ENCODE data around the gene FOXM1. TPM values are rescaled to one million over a fixed set of nuclear protein-coding genes. Genes with fewer than 3 reads are reported as not detected.

The FOXM1 gene
- total and polyA plus RNA-seq, 10 of the 15 experiments (the other 5 are each of a cell fraction or from before 2014, with no cell fraction given) = 15.1 to 63.2 (median 34.2) TPM

DNA sequence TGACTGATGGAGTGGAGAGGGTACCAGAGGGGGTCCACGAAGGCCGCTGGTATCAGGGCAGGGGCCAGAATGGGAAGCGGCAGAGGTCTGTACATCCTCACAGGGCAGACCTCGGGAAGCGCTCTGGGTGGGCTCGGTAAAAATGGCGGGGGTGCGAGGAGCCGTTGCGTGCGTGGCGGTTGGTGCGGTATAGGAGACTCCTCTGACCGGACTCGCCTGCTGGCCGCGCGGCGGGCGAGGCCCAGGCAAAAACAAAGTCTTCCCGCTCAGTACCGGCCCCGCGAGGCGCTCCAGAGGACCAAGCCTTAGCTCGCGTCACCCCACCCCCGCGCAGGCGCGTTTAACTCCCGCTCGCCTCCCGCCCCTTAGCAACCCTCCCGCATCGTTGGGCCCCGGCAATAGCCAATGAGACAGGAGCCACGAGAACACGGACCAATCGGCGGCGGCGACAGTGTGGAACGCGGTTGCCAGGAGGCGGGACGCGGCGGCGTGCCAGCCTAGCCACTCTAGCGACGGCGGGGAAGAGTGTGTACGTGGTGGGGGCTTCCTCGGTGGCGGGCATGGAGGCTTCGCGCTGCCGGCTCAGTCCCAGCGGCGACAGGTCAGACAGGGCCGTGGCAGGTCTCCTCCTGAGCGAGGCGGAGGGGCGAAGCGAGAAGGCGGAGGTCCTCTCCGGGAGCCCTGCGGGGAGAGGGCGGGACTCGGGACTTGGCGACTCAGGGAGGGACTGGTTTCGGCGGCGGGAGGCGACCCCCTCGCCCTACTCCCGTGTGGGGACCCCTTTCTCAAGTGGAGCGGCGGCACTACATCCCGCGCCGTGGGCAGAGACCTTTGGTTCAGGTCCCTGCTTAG lies 13.6 kb upstream of the FOXM1 start, which contains the start of gene TULP3 (continued):
- TF ChIP-seq TCF3 (IDR thresholded peaks at IDR 0.05; ENCODE audit: borderline replicate concordance, insufficient read depth, low read depth, low read length) (0 out of 2 replicates have a peak, but pooled peaks have one; percentile 29), SIX5 (IDR thresholded peaks at IDR 0.05; ENCODE audit: low read depth, low read length, severe bottlenecking) (no peak), PAX8 (IDR thresholded peaks at IDR 0.05) (no peak), NR2C2 (IDR thresholded peaks at IDR 0.05; ENCODE audit: borderline replicate concordance, control insufficient read depth, insufficient read length, low read depth) (no peak), ATF7 (IDR thresholded peaks at IDR 0.05; ENCODE audit: low read depth) (no peak), HCFC1 (IDR thresholded peaks at IDR 0.05; ENCODE audit: low read length) (peak; percentile 36; the same call in 1 of the 2 replicates), MTA3 (IDR thresholded peaks at IDR 0.05; ENCODE audit: borderline replicate concordance, low read length) (no peak), GABPA (IDR thresholded peaks at IDR 0.05; ENCODE audit: low read depth) (no peak), MYC (IDR thresholded peaks at IDR 0.05; ENCODE audit: insufficient read depth, insufficient read length, insufficient replicate concordance, low read length, severe bottlenecking) (no peak), ZNF24 (IDR thresholded peaks at IDR 0.05) (no peak), HDAC6 (IDR thresholded peaks at IDR 0.05; ENCODE audit: unreplicated experiment) (no peak), NFYB (IDR thresholded peaks at IDR 0.05; ENCODE audit: insufficient read depth, low read depth, low read length) (peak; percentile 88), EZH2 (IDR thresholded peaks at IDR 0.05; ENCODE audit: borderline replicate concordance, control insufficient read depth, low read depth, low read length) (no peak), STAT3 (IDR thresholded peaks at IDR 0.05; ENCODE audit: low read depth, low read length) (no peak), IKZF1 (conservative IDR thresholded peaks at IDR 0.05) (peak; percentile 52), CREB1 (IDR thresholded peaks at IDR 0.05; ENCODE audit: low read depth) (peak; percentile 82)
- TF ChIP-seq, protein P1, sequence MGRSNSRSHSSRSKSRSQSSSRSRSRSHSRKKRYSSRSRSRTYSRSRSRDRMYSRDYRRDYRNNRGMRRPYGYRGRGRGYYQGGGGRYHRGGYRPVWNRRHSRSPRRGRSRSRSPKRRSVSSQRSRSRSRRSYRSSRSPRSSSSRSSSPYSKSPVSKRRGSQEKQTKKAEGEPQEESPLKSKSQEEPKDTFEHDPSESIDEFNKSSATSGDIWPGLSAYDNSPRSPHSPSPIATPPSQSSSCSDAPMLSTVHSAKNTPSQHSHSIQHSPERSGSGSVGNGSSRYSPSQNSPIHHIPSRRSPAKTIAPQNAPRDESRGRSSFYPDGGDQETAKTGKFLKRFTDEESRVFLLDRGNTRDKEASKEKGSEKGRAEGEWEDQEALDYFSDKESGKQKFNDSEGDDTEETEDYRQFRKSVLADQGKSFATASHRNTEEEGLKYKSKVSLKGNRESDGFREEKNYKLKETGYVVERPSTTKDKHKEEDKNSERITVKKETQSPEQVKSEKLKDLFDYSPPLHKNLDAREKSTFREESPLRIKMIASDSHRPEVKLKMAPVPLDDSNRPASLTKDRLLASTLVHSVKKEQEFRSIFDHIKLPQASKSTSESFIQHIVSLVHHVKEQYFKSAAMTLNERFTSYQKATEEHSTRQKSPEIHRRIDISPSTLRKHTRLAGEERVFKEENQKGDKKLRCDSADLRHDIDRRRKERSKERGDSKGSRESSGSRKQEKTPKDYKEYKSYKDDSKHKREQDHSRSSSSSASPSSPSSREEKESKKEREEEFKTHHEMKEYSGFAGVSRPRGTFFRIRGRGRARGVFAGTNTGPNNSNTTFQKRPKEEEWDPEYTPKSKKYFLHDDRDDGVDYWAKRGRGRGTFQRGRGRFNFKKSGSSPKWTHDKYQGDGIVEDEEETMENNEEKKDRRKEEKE (IDR thresholded peaks at IDR 0.05) = no peak
- TF ChIP-seq, protein P2, sequence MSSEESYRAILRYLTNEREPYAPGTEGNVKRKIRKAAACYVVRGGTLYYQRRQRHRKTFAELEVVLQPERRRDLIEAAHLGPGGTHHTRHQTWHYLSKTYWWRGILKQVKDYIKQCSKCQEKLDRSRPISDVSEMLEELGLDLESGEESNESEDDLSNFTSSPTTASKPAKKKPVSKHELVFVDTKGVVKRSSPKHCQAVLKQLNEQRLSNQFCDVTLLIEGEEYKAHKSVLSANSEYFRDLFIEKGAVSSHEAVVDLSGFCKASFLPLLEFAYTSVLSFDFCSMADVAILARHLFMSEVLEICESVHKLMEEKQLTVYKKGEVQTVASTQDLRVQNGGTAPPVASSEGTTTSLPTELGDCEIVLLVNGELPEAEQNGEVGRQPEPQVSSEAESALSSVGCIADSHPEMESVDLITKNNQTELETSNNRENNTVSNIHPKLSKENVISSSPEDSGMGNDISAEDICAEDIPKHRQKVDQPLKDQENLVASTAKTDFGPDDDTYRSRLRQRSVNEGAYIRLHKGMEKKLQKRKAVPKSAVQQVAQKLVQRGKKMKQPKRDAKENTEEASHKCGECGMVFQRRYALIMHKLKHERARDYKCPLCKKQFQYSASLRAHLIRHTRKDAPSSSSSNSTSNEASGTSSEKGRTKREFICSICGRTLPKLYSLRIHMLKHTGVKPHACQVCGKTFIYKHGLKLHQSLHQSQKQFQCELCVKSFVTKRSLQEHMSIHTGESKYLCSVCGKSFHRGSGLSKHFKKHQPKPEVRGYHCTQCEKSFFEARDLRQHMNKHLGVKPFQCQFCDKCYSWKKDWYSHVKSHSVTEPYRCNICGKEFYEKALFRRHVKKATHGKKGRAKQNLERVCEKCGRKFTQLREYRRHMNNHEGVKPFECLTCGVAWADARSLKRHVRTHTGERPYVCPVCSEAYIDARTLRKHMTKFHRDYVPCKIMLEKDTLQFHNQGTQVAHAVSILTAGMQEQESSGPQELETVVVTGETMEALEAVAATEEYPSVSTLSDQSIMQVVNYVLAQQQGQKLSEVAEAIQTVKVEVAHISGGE (CRISPR knock-in tag; IDR thresholded peaks at IDR 0.05) = no peak
- TF ChIP-seq, protein P3, sequence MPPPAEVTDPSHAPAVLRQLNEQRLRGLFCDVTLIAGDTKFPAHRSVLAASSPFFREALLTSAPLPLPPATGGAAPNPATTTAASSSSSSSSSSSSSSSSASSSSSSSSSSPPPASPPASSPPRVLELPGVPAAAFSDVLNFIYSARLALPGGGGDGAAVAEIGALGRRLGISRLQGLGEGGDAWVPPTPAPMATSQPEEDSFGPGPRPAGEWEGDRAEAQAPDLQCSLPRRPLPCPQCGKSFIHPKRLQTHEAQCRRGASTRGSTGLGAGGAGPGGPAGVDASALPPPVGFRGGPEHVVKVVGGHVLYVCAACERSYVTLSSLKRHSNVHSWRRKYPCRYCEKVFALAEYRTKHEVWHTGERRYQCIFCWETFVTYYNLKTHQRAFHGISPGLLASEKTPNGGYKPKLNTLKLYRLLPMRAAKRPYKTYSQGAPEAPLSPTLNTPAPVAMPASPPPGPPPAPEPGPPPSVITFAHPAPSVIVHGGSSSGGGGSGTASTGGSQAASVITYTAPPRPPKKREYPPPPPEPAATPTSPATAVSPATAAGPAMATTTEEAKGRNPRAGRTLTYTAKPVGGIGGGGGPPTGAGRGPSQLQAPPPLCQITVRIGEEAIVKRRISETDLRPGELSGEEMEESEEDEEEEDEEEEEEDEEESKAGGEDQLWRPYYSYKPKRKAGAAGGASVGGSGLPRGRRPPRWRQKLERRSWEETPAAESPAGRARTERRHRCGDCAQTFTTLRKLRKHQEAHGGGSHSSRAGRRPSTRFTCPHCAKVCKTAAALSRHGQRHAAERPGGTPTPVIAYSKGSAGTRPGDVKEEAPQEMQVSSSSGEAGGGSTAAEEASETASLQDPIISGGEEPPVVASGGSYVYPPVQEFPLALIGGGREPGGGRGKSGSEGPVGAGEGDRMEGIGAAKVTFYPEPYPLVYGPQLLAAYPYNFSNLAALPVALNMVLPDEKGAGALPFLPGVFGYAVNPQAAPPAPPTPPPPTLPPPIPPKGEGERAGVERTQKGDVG (CRISPR knock-in tag; IDR thresholded peaks at IDR 0.05) = peak; percentile 16; the same call in 1 of the 2 replicates
- TF ChIP-seq, protein P4, sequence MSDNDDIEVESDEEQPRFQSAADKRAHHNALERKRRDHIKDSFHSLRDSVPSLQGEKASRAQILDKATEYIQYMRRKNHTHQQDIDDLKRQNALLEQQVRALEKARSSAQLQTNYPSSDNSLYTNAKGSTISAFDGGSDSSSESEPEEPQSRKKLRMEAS (IDR thresholded peaks at IDR 0.05; ENCODE audit: low read depth, low read length) = peak; percentile 63

Data from GM12878 (cell line).